ENCODE results near the gene TEX261.
"Not testable (repeated sequence)": the region's sequence is repeated elsewhere in the genome, so short reads cannot be mapped to it uniquely, and the experiment has no call there.

Gene TEX261

DNA sequence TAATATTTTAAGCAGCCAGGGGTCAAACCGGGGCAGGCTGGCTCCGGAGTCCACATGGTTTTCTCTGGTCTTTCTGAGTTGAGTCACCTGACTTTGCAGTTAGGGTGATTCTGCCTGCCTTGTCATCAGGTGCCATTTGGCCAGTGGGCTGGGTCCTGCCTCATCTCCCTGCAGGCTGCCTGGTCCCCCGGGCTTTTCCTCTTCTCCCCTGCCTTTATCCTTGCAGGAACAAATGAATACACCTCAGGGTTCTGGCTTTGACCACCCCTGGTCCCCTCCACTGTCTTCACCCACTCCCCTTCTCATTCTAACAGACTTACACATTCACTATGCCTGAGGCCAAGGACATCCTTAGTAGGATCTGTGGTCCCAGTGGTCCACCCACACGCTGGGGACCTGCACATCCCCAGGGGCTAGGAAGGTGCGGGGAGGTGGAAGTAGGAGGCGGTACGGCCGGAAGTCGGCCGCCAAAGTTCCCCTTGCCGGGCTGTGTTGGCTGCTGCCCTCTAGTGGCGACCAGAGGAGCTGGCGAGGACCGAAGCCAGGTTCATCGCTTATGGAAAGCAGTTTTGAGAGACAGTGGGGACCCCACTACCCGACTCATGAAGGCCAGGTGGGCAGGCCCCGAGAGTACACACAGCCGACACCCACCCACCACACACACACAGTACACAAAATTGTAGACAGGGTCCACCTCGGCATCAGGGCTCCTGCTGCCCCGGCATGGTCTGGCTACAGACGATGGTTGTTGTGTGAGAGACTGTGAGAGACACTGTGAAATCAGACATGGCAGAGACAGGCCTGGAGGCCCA lies 6.3 kb upstream of the TEX261 start:
- DNase-seq (ENCODE audit: low read depth), result peak; percentile 64

DNA sequence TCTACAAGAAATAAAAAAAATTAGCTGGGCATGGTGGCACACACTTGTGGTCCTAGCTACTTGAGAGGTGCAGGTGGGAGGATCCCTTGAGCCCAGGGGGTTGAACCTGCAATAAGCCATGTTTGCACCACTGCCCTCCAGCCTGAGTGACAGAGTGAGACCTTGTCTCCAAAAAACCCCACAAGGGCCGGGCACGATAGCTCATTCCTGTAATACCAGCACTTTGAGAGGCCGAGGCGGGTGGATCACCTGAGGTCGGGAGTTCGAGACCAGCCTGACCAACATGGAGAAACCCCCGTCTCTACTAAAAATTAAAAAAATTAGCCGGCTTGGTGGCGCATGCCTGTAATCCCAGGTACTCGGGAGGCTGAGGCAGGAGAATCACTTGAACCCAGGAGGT lies 5.3 kb upstream of the TEX261 start:
- not testable (repeated sequence) for DNase-seq (ENCODE audit: low read depth)

GRCh38 chr2:70999362-70999761 lies 4.7 kb upstream of the TEX261 start:
- DNase-seq (ENCODE audit: low read depth), result no peak

- DNase-seq (ENCODE audit: low read depth), result not testable (repeated sequence)
These were observed 4.2 kb upstream of the TEX261 start for GRCh38 chr2:70998885-70999284.

DNA sequence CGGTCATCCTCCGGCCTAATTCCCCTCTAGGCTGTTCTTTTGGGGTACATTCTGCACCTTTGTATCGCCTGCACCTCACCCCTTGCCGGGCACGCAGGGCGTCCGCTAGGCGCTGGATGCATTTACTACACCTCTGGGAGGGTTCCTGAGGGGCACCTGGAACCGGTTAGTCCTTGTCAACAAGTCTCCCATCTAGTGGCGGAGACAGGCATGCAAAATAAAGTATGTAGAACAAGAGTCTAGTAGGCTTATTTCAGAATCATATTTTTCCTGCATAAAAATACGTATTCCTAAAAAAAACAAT lies 705 bp upstream of the TEX261 start:
- peak; percentile 30 for DNase-seq (ENCODE audit: low read depth)

GRCh38 chr2:70994009-70994698 lies 519 bp downstream of the TEX261 start:
- no peak for DNase-seq (ENCODE audit: low read depth)

- DNase-seq (ENCODE audit: low read depth), result no peak
These were observed 1.5 kb downstream of the TEX261 start for GRCh38 chr2:70992945-70993853.

DNA sequence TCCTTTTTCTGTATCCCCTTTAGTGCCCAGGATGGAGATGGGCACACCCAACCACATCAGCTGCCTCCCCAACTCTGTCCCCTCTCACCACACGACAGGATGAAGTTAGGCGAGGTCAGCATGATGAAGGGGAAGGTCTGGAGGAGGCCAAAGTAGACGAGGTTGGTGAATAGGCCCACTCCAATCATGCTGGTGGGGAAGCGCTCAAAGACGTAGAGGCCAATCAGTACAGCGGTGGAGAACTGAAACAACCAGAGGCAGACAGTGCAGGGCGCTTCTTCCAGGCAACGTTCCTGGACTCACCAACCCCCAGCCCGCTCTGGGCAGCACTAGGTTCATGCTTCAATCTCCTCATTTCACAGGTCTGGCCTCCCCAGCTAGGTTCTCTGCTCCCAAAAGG lies 2.9 kb downstream of the TEX261 start:
- no peak for DNase-seq (ENCODE audit: low read depth)

- no peak for DNase-seq (ENCODE audit: low read depth)
These were observed 3.5 kb downstream of the TEX261 start for GRCh38 chr2:70991142-70991541.

DNA sequence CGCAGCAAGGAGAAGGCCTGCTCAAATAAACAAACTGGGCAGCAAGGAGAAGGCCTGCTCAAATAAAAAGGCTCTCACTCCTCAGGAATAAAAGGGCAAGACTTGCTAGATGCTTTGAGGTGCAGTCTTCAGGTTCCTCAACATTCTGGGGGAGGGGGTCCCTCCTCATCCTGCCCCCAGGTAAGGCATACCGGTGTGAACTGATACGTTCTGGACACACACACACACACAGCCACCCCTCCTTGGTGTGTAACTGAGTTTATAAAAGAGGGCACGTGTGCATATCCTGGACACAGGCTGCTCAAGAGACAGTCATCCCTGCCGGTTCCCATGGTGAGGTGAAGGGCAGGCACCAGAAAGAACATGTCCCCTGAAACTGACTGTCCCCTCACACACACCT lies 4.5 kb downstream of the TEX261 start:
- DNase-seq (ENCODE audit: low read depth), result no peak

DNA sequence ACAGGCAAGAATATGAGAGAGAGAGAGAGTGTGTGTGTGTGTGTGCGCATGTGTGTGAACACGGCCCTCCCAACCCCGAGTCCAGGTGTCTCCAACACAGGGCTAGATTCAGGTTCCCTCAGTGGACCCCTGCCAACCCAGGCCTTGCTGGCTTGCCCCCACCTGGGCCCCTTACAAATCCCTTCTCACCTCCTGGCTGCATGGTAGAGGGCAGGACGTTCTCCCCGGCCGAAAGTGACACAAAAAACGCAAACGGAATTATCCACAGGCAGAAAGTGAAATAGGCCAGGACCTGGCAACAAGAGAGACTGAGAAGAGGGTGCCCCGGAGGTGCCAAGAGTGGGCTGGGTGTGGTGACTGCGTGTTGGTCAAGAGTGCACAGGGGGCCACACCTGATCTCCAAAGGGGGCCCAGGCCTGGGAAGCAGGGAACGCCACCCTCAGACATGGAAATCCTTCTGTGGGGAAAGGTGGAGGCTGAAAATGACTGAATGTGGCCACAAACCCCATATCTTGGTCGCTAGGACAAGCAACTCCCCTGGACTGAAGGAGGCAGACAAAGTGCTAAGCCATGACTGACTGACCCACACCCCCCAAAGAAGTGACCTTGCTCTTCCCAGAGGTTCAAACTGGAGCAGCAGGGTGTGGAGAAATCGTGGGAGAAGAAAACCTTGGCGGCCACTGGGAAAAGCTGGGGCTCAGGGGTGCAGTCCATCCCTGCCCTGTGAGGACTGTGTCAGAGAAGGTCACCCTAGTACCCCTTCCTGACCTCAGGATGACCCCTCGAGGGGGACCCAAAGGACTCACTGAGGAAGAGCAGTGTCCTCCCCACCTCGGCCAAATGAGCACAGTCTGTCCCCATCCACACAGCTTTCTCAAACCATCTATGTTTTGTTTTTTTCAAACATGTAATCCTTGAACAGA lies 5.7 kb downstream of the TEX261 start:
- no peak for DNase-seq (ENCODE audit: low read depth)

GRCh38 chr2:70988151-70988550 lies 6.5 kb downstream of the TEX261 start:
- no peak for DNase-seq (ENCODE audit: low read depth)

- no peak for DNase-seq (ENCODE audit: low read depth)
These were observed 7.3 kb downstream of the TEX261 start for GRCh38 chr2:70987386-70987785.

GRCh38 chr2:70986499-70987189 lies 8.0 kb downstream of the TEX261 start:
- DNase-seq (ENCODE audit: low read depth), result no peak

DNA sequence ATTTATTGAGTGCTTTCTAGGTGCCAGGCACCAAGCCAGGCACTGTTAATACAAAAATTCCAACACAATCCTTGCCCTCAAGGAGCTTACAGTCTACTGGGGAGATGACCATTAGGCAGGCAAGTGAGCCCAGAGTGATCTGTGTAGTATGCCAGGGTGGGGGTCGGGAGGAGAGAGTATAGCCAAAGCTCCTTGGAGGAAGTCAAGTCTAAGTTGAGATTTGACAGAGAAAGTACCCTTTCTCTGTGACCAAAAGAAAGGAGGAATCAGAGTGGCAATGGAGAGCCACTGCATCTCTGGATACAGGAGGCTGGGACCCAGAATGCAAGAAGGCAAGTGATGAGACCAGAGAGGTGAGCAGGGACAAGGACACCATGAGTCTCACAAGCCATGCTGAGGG lies 8.7 kb downstream of the TEX261 start:
- DNase-seq (ENCODE audit: low read depth), result no peak

DNA sequence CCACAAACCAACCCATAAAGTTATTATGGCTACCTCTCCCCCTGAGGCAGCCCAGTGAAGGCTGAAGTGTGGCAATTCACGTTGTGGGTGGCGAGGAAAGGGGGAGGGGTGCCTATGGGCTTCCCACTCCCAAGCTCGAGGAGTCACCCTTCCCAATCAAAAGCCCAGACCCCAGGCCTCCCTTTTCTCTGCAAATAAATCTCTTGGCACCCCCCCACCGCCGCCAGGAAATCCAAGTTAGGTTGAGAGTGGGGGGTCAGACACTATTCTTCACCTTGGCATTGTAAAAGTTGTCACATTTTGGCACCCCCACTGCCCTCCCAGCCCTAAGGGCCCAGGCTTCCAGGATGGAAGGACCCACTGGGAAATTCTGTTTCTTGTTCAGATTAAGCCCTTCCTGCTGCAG lies 9.4 kb downstream of the TEX261 start:
- DNase-seq (ENCODE audit: low read depth), result no peak

DNA sequence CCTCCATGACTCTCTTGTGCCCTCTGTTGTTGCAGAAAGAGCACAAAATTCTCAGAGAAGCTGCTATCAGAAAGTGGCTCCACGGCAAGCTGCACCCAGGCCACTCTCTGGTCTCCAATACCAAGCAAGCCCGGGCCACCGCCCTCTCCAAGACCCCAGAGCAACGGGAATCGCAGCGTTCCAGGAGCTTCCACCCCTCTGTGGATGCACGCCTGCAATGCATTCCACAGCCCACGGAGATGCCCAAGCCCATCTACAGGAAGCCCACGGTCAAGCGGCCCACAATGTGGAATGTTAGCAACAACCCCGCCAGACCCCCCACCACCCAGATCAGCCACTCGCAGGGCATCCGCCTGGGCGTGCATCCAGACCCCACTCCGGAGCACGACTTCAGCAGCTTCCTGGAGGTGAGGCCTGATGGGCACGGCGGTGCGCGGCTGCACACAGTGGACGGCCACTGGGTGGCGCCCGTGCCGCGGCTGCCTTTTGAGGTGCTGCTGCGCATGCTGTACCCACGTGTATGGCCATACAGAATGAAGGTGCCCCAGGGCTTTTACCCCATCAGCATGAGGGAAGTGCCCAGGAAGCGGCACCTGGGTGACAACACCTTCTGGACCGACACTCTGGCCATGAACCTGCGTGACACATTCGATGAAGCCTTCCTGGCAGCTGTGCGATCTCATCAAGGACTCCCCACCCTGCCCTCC lies 9.9 kb downstream of the TEX261 start:
- peak; percentile 63 for DNase-seq (ENCODE audit: low read depth)

DNA sequence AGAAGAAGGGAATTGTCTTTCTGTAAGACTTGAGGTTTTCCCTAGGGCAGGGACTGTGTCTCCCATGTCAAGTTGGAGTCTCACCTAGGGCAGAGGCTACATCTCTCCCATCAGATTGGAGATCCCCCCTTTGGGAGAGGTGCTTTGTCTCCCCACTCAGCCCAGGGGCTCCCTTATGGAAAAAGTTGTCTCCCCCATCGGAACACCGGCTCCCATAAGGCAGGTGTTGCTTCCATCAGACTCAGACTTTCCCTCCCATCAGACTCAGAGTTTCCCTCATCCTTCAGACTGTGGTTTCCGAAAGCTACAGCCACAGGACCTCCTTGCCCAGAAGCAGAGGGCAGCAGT lies 10.5 kb downstream of the TEX261 start:
- DNase-seq (ENCODE audit: low read depth), result no peak

- DNase-seq (ENCODE audit: low read depth), result no peak
These were observed 11.0 kb downstream of the TEX261 start for GRCh38 chr2:70983506-70984227.

GRCh38 chr2:70982971-70983370 lies 11.7 kb downstream of the TEX261 start:
- DNase-seq (ENCODE audit: low read depth), result no peak
